ENCODE results near the gene CELA2B. TPM values are rescaled to one million over a fixed set of nuclear protein-coding genes. Genes with fewer than 3 reads are reported as not detected.

CELA2B gene
- total and polyA plus RNA-seq, 9 of the 15 experiments (the other 6 are each of a cell fraction or from before 2014, with no cell fraction given), result 0.25 to 2.1 (median 0.38) TPM; not detected in 5

DNA sequence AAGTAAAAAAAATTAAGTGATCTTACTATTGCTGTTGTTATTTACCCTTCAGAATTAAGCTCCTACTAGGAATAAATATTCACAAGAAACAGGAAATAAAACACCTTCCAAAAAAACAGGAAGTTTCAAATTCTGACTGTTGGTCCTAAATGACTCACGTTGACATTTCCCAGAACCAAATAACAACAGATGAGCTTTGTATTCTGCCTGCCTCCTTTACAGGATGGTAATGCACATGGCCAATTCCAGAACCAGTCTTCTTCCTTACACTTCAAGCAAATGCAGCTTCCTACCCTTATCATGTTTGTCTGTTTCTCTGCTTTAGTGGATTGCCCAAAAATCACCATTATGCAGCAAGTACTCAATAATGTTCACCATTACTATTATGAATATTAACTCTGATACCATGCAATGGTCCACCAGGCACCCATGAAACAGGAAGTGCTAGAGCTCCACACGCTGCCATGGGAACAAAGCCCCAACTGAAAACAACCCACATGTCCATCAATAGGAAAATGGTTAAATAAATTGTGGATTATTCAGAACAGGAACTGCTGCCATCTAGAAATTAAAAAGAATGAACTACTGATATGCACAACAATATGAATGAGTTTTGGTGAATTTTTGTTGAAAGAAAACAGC lies 39.2 kb downstream of the CELA2B start (continued):
- no peak for TF ChIP-seq E4F1 (CRISPR knock-in tag; IDR thresholded peaks at IDR 0.05; ENCODE audit: borderline replicate concordance)
- TF ChIP-seq MCM7 (IDR thresholded peaks at IDR 0.05), result no peak
- TF ChIP-seq ZKSCAN8 (CRISPR knock-in tag; IDR thresholded peaks at IDR 0.05), result no peak
- peak; percentile 32; the same call in 1 of the 2 replicates for TF ChIP-seq FOXM1 (IDR thresholded peaks at IDR 0.05; ENCODE audit: low read depth)
- no peak for TF ChIP-seq FOXM1 (CRISPR knock-in tag; IDR thresholded peaks at IDR 0.05; ENCODE audit: low read depth)
- no peak for TF ChIP-seq NCOA1 (IDR thresholded peaks at IDR 0.05; ENCODE audit: low read depth)
- no peak for TF ChIP-seq HDGF (IDR thresholded peaks at IDR 0.05)
- TF ChIP-seq SNRNP70 (optimal IDR thresholded peaks at IDR 0.05; ENCODE audit: low read depth, low read length), result no peak
- no peak for TF ChIP-seq PHF20 (IDR thresholded peaks at IDR 0.05; ENCODE audit: partially characterized antibody)
- no peak for TF ChIP-seq ARID3B (CRISPR knock-in tag; IDR thresholded peaks at IDR 0.05; ENCODE audit: borderline replicate concordance)
- no peak for TF ChIP-seq NR2C2 (CRISPR knock-in tag; IDR thresholded peaks at IDR 0.05)
- 0 out of 2 replicates have a peak, but pooled peaks have one; percentile 17 for TF ChIP-seq NR2C2 (tag; IDR thresholded peaks at IDR 0.05)
- no peak for TF ChIP-seq SIN3A (IDR thresholded peaks at IDR 0.05; ENCODE audit: borderline replicate concordance in 2 of 2, control insufficient read depth in 1 of 2, low read depth in 2 of 2, low read length in 2 of 2)
- no peak for TF ChIP-seq NCOA2 (IDR thresholded peaks at IDR 0.05; ENCODE audit: partially characterized antibody in 2 of 2)
- TF ChIP-seq, protein P1, sequence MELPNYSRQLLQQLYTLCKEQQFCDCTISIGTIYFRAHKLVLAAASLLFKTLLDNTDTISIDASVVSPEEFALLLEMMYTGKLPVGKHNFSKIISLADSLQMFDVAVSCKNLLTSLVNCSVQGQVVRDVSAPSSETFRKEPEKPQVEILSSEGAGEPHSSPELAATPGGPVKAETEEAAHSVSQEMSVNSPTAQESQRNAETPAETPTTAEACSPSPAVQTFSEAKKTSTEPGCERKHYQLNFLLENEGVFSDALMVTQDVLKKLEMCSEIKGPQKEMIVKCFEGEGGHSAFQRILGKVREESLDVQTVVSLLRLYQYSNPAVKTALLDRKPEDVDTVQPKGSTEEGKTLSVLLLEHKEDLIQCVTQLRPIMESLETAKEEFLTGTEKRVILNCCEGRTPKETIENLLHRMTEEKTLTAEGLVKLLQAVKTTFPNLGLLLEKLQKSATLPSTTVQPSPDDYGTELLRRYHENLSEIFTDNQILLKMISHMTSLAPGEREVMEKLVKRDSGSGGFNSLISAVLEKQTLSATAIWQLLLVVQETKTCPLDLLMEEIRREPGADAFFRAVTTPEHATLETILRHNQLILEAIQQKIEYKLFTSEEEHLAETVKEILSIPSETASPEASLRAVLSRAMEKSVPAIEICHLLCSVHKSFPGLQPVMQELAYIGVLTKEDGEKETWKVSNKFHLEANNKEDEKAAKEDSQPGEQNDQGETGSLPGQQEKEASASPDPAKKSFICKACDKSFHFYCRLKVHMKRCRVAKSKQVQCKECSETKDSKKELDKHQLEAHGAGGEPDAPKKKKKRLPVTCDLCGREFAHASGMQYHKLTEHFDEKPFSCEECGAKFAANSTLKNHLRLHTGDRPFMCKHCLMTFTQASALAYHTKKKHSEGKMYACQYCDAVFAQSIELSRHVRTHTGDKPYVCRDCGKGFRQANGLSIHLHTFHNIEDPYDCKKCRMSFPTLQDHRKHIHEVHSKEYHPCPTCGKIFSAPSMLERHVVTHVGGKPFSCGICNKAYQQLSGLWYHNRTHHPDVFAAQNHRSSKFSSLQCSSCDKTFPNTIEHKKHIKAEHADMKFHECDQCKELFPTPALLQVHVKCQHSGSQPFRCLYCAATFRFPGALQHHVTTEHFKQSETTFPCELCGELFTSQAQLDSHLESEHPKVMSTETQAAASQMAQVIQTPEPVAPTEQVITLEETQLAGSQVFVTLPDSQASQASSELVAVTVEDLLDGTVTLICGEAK (IDR thresholded peaks at IDR 0.05), result no peak
- TF ChIP-seq, protein P1 (CRISPR knock-in tag; IDR thresholded peaks at IDR 0.05), result no peak
